Measurements from ENCODE around the gene PPP1R9A. TPM values are rescaled to one million over a fixed set of nuclear protein-coding genes. Genes with fewer than 3 reads are reported as not detected.

PPP1R9A gene
- total and polyA plus RNA-seq, 7 experiments from 2014 or later, result 0.21 to 1.4 TPM; not detected in 5

GRCh38 chr7:95322396-95322795 is 415.0 kb downstream of the PPP1R9A start:
- Mint-ChIP-seq H3K9me3 (peaks cover 0 to 8% (median 0%) of the 10 kb centered on the region in 11 donors), H3K27ac (no peak overlapping the region), H3K36me3 (peaks cover 0 to 4% (median 0%) of the 10 kb centered on the region in 5 donors), H3K4me1 (peaks cover 0 to 7% (median 0%) of the 10 kb centered on the region in 7 donors), H3K4me3 (no peak overlapping the region), H3K27me3 (peaks cover 6 to 17% (median 11%) of the 10 kb centered on the region in 5 donors)
- no peaks in the 10 kb centered on the region for H3K4me1 ChIP-seq (ENCODE audit: control insufficient read depth in 2 of 2, insufficient read depth in 2 of 2, low read length in 2 of 2)
- ChIA-PET CTCF (no interaction called here), POLR2A (no interaction called here)
- no peaks in the 10 kb centered on the region for H3K36me3 ChIP-seq (ENCODE audit: control insufficient read depth in 2 of 3, insufficient read depth in 3 of 3, low read length in 3 of 3)
- intact Hi-C loops (cut with micrococcal nuclease), result no loop called here
- DNase-seq (no peak), ATAC-seq (no peak)
- no peaks in the 10 kb centered on the region for H3K27me3 ChIP-seq (ENCODE audit: control insufficient read depth in 2 of 2, insufficient read depth in 2 of 2, low read length in 2 of 2)
- H3K27ac ChIP-seq (ENCODE audit: low read depth, low read length), result no peak overlapping the region
- no peaks in the 10 kb centered on the region for H3K9me3 ChIP-seq (ENCODE audit: control insufficient read depth in 2 of 3, low read length in 3 of 3)
- H3K4me3 ChIP-seq (ENCODE audit: low read length), result no peak overlapping the region

- ATAC-seq (no peak), DNase-seq (no peak)
- no peak overlapping the region for H3K27ac Mint-ChIP-seq
- H3K36me3 Mint-ChIP-seq, result peaks cover 0 to 4% (median 0%) of the 10 kb centered on the region in 5 donors
- no peak overlapping the region for H3K4me3 Mint-ChIP-seq
- no peaks in the 10 kb centered on the region for H3K9me3 ChIP-seq (ENCODE audit: control insufficient read depth in 2 of 3, low read length in 3 of 3)
- H3K27me3 ChIP-seq (ENCODE audit: control insufficient read depth in 2 of 2, insufficient read depth in 2 of 2, low read length in 2 of 2), result no peaks in the 10 kb centered on the region
- H3K36me3 ChIP-seq (ENCODE audit: control insufficient read depth in 2 of 3, insufficient read depth in 3 of 3, low read length in 3 of 3), result no peaks in the 10 kb centered on the region
- peaks cover 6 to 17% (median 14%) of the 10 kb centered on the region in 5 donors for H3K27me3 Mint-ChIP-seq
- no peaks in the 10 kb centered on the region for H3K4me1 ChIP-seq (ENCODE audit: control insufficient read depth in 2 of 2, insufficient read depth in 2 of 2, low read length in 2 of 2)
- H3K4me3 ChIP-seq (ENCODE audit: low read length), result no peak overlapping the region
- ChIA-PET CTCF (no interaction called here), POLR2A (no interaction called here)
- intact Hi-C loops (cut with micrococcal nuclease), result no loop called here
- peaks cover 0 to 12% (median 0%) of the 10 kb centered on the region in 11 donors for H3K9me3 Mint-ChIP-seq
- peaks cover 0 to 7% (median 0%) of the 10 kb centered on the region in 7 donors for H3K4me1 Mint-ChIP-seq
- no peak overlapping the region for H3K27ac ChIP-seq (ENCODE audit: low read depth, low read length)
Measured at GRCh38 chr7:95322854-95323253, 415.5 kb downstream of the PPP1R9A start.

GRCh38 chr7:95323410-95324129 is 416.2 kb downstream of the PPP1R9A start:
- Mint-ChIP-seq H3K4me1 (peaks cover 0 to 7% (median 0%) of the 10 kb centered on the region in 7 donors), H3K9me3 (peaks cover 0 to 12% (median 0%) of the 10 kb centered on the region in 11 donors), H3K4me3 (no peak overlapping the region), H3K27ac (no peak overlapping the region), H3K36me3 (peaks cover 0 to 4% (median 0%) of the 10 kb centered on the region in 5 donors), H3K27me3 (peaks cover 6 to 17% (median 15%) of the 10 kb centered on the region in 5 donors)
- ChIA-PET CTCF (no interaction called here), POLR2A (no interaction called here)
- no peak for DNase-seq
- Histone ChIP-seq H3K4me3 (ENCODE audit: low read length) (no peak overlapping the region), H3K27ac (ENCODE audit: low read depth, low read length) (no peak overlapping the region), H3K4me1 (ENCODE audit: control insufficient read depth in 2 of 2, insufficient read depth in 2 of 2, low read length in 2 of 2) (no peaks in the 10 kb centered on the region), H3K36me3 (ENCODE audit: control insufficient read depth in 2 of 3, insufficient read depth in 3 of 3, low read length in 3 of 3) (no peaks in the 10 kb centered on the region), H3K9me3 (ENCODE audit: control insufficient read depth in 2 of 3, low read length in 3 of 3) (no peaks in the 10 kb centered on the region), H3K27me3 (ENCODE audit: control insufficient read depth in 2 of 2, insufficient read depth in 2 of 2, low read length in 2 of 2) (no peaks in the 10 kb centered on the region)
- intact Hi-C loops (cut with micrococcal nuclease), result no loop called here
- ATAC-seq, result no peak

GRCh38 chr7:95324431-95324830 is 417.0 kb downstream of the PPP1R9A start, which contains the start of gene PON1:
Gene PON1 (minus strand): TSS chr7:95324532. CDS start chr7:95324475, 57 bp downstream.
- Mint-ChIP-seq H3K27me3 (peaks cover 6 to 20% (median 15%) of the 10 kb centered on the region in 5 donors), H3K9me3 (peaks cover 0 to 12% (median 0%) of the 10 kb centered on the region in 11 donors), H3K4me1 (peaks cover 0 to 7% (median 2%) of the 10 kb centered on the region in 7 donors), H3K27ac (no peak within 1 kb of the TSS), H3K4me3 (peak within 1 kb of the TSS in 4 of 10 donors; percentile 11 to 31 (median 20)), H3K36me3 (peaks cover 0 to 4% (median 0%) of the 10 kb centered on the region in 5 donors)
- ATAC-seq (peak; percentile 79), DNase-seq (peak in 2 of 9 donors; percentile 7 to 12)
- no peaks in the 10 kb centered on the region for H3K36me3 ChIP-seq (ENCODE audit: control insufficient read depth in 2 of 3, insufficient read depth in 3 of 3, low read length in 3 of 3)
- POLR2A ChIA-PET, result no interaction called here
- H3K27ac ChIP-seq (ENCODE audit: low read depth, low read length), result no peak within 1 kb of the TSS
- H3K27me3 ChIP-seq (ENCODE audit: control insufficient read depth in 2 of 2, insufficient read depth in 2 of 2, low read length in 2 of 2), result no peaks in the 10 kb centered on the region
- CTCF ChIA-PET, result no interaction called here
- intact Hi-C loops (cut with micrococcal nuclease), result no loop called here
- H3K9me3 ChIP-seq (ENCODE audit: control insufficient read depth in 2 of 3, low read length in 3 of 3), result no peaks in the 10 kb centered on the region
- H3K4me1 ChIP-seq (ENCODE audit: control insufficient read depth in 2 of 2, insufficient read depth in 2 of 2, low read length in 2 of 2), result no peaks in the 10 kb centered on the region
- H3K4me3 ChIP-seq (ENCODE audit: low read length), result no peak within 1 kb of the TSS

- H3K36me3 ChIP-seq (ENCODE audit: control insufficient read depth in 2 of 3, insufficient read depth in 3 of 3, low read length in 3 of 3), result no peaks in the 10 kb centered on the region
- ChIA-PET POLR2A (no interaction called here), CTCF (interaction anchor here (0.5 kb wide), 1 partner anchor 878 kb away, joined by 3 read pairs; no protein-coding TSS in a partner anchor)
- intact Hi-C loops (cut with micrococcal nuclease), result no loop called here
- no peak overlapping the region for H3K27ac ChIP-seq (ENCODE audit: low read depth, low read length)
- Mint-ChIP-seq H3K27me3 (peaks cover 6 to 21% (median 15%) of the 10 kb centered on the region in 5 donors), H3K36me3 (peaks cover 0 to 5% (median 3%) of the 10 kb centered on the region in 5 donors), H3K9me3 (peaks cover 0 to 14% (median 0%) of the 10 kb centered on the region in 11 donors), H3K4me3 (no peak overlapping the region), H3K4me1 (peaks cover 10 to 22% (median 15%) of the 10 kb centered on the region in 7 donors), H3K27ac (no peak overlapping the region)
- DNase-seq, result no peak
- no peak overlapping the region for H3K4me3 ChIP-seq (ENCODE audit: low read length)
- ATAC-seq, result no peak
- H3K27me3 ChIP-seq (ENCODE audit: control insufficient read depth in 2 of 2, insufficient read depth in 2 of 2, low read length in 2 of 2), result no peaks in the 10 kb centered on the region
- no peaks in the 10 kb centered on the region for H3K9me3 ChIP-seq (ENCODE audit: control insufficient read depth in 2 of 3, low read length in 3 of 3)
- peaks cover 4 to 5% of the 10 kb centered on the region in 2 donors for H3K4me1 ChIP-seq (ENCODE audit: control insufficient read depth in 2 of 2, insufficient read depth in 2 of 2, low read length in 2 of 2)
Measured at GRCh38 chr7:95327356-95327755, 420.0 kb downstream of the PPP1R9A start.

- peaks cover 4 to 5% of the 10 kb centered on the region in 2 donors for H3K4me1 ChIP-seq (ENCODE audit: control insufficient read depth in 2 of 2, insufficient read depth in 2 of 2, low read length in 2 of 2)
- Mint-ChIP-seq H3K9me3 (peaks cover 0 to 14% (median 0%) of the 10 kb centered on the region in 11 donors), H3K27me3 (peaks cover 3 to 16% (median 8%) of the 10 kb centered on the region in 5 donors), H3K27ac (peak overlapping the region; percentile 52 to 87 (median 78)), H3K4me3 (peak overlapping the region; percentile 60 to 93 (median 82)), H3K36me3 (peaks cover 0 to 5% (median 3%) of the 10 kb centered on the region in 5 donors), H3K4me1 (peaks cover 10 to 22% (median 13%) of the 10 kb centered on the region in 7 donors)
- H3K27ac ChIP-seq (ENCODE audit: low read depth, low read length), result peak overlapping the region; percentile 30
- no peaks in the 10 kb centered on the region for H3K36me3 ChIP-seq (ENCODE audit: control insufficient read depth in 2 of 3, insufficient read depth in 3 of 3, low read length in 3 of 3)
- no peaks in the 10 kb centered on the region for H3K9me3 ChIP-seq (ENCODE audit: control insufficient read depth in 2 of 3, low read length in 3 of 3)
- no peaks in the 10 kb centered on the region for H3K27me3 ChIP-seq (ENCODE audit: control insufficient read depth in 2 of 2, insufficient read depth in 2 of 2, low read length in 2 of 2)
- ChIA-PET CTCF (no interaction called here), POLR2A (interaction anchor here (0.6 kb wide), 1 partner anchor 175 kb away, joined by 3 read pairs; no protein-coding TSS in a partner anchor)
- H3K4me3 ChIP-seq (ENCODE audit: low read length), result peak overlapping the region; percentile 52
- ATAC-seq (peak; percentile 62), DNase-seq (peak in 5 of 9 donors; percentile 18 to 35 (median 31))
- intact Hi-C loops (cut with micrococcal nuclease), result loop anchor here (5.0 to 10.0 kb wide), 2 partner anchors 102 to 816 kb away; no protein-coding TSS in a partner anchor
Measured at GRCh38 chr7:95330204-95330960, 423.0 kb downstream of the PPP1R9A start.

All from naive thymus-derived CD4-positive, alpha-beta T cell (primary cell).